ENCODE data around the gene FAM219A.

FAM219A gene

DNA sequence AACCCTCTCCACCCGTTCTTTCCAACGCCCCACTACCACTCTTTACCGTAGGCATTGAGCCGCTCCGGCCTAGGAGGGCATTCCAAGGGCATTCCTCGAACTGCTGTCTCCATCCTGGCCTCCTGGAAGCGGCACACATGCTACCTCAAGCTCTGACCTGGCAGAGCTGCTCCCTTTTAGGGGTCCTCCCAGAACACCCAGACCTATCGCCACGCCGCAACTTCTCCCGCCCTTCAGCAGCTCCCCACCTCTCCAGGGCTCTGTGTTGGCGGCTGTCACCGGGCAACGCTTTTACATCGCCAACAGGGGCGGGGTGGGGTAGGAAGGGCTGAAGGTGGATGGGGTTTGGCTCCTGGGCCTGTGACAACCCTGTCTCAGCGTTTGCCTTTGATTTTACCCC lies 77.0 kb downstream of the FAM219A start:
- peaks cover 74% of the 10 kb centered on the region for H3K27me3 ChIP-seq (ENCODE audit: control insufficient read depth, insufficient read depth, low read length, poor library complexity, severe bottlenecking)
- no peaks in the 10 kb centered on the region for H3K36me3 ChIP-seq (ENCODE audit: control insufficient read depth, insufficient read depth, low read length)
- H3K4me1 ChIP-seq (ENCODE audit: control insufficient read depth, insufficient read depth, low read length) = peaks cover 10% of the 10 kb centered on the region
- H3K4me3 ChIP-seq (ENCODE audit: insufficient read depth, low read depth, low read length) = peak overlapping the region; percentile 47
- H3K27ac ChIP-seq (ENCODE audit: insufficient read depth, low read depth, low read length, poor library complexity, severe bottlenecking) = no peak overlapping the region
- H3K9me3 ChIP-seq (ENCODE audit: control insufficient read depth, low read length) = no peaks in the 10 kb centered on the region
- 25 to 34% methylated on average over 17 of the region's 17 CpGs for WGBS, 2 experiments

DNA sequence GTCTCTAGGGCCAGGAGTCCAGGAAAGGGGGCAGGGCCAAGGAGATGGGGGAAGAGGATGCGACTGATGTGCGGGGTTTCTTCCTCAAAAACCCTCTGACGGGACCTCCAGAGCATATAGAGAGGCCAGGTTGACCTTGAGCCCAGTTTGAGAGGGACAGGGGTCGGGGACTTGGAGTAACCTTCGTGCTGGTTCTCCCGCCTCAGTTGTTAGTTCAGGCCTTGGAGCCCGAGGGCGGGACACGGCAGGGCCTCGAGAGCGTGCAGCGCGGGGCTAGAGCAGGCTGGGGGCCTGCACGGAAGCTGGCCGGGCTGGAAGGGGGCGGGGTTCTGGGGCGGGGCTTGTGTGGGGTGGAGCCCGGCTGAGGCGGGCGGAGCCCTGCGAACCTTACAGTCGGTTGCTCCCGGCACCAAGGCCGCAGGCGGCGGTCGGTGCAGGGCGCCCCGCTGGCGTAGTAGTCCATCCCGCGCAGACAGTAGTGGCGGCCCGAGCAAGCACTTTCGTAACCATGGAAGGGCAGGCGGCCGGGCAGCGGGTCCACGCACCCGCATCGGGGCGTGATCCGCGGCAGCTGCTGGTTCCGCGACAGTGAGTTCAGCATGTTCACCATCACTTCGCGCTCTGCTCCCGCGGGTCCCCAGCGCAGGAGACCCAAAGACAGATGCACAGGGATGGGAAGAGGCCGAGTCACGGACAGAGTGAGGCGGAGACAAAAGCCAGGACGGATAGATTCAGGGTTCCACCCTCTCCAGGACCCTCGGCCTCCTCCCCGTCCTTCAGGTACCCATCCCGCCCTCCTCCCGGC lies 77.7 kb downstream of the FAM219A start:
- H3K9me3 ChIP-seq (ENCODE audit: control insufficient read depth, low read length) = no peaks in the 10 kb centered on the region
- WGBS, 2 experiments = 2 to 3% methylated on average over 59 of the region's 59 CpGs
- peaks cover 80% of the 10 kb centered on the region for H3K27me3 ChIP-seq (ENCODE audit: control insufficient read depth, insufficient read depth, low read length, poor library complexity, severe bottlenecking)
- peak overlapping the region; percentile 47 for H3K4me3 ChIP-seq (ENCODE audit: insufficient read depth, low read depth, low read length)
- H3K27ac ChIP-seq (ENCODE audit: insufficient read depth, low read depth, low read length, poor library complexity, severe bottlenecking) = no peak overlapping the region
- H3K36me3 ChIP-seq (ENCODE audit: control insufficient read depth, insufficient read depth, low read length) = no peaks in the 10 kb centered on the region
- peaks cover 10% of the 10 kb centered on the region for H3K4me1 ChIP-seq (ENCODE audit: control insufficient read depth, insufficient read depth, low read length)

DNA sequence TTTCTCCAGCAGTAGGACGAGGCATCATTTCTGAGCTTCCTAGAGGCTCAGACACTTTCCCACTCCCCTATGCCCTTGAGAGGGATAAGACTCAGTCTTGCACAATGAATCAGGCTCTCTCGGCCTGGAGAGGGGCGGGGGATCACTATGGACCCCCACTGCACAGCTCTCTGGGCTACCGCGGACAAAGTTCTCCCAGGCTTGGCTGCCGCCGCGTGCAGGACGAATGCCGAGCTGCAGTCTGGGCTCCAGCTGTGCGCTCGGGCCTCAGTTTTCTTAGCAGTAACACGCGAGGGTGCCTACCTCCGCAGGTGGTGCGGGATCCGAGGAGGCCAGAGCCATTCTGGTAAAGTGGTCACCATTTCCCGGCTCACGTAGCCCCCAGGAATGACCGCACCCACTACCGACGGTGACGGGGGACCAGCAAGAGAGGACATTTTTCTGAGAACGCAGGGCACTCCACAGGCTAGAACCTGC lies 78.3 kb downstream of the FAM219A start:
- Histone ChIP-seq H3K27ac (ENCODE audit: insufficient read depth, low read depth, low read length, poor library complexity, severe bottlenecking) (no peak overlapping the region), H3K9me3 (ENCODE audit: control insufficient read depth, low read length) (no peaks in the 10 kb centered on the region), H3K36me3 (ENCODE audit: control insufficient read depth, insufficient read depth, low read length) (no peaks in the 10 kb centered on the region), H3K27me3 (ENCODE audit: control insufficient read depth, insufficient read depth, low read length, poor library complexity, severe bottlenecking) (peaks cover 87% of the 10 kb centered on the region), H3K4me3 (ENCODE audit: insufficient read depth, low read depth, low read length) (peak overlapping the region; percentile 47), H3K4me1 (ENCODE audit: control insufficient read depth, insufficient read depth, low read length) (peaks cover 10% of the 10 kb centered on the region)
- WGBS, 2 experiments = 3% methylated on average over 24 of the region's 24 CpGs

DNA sequence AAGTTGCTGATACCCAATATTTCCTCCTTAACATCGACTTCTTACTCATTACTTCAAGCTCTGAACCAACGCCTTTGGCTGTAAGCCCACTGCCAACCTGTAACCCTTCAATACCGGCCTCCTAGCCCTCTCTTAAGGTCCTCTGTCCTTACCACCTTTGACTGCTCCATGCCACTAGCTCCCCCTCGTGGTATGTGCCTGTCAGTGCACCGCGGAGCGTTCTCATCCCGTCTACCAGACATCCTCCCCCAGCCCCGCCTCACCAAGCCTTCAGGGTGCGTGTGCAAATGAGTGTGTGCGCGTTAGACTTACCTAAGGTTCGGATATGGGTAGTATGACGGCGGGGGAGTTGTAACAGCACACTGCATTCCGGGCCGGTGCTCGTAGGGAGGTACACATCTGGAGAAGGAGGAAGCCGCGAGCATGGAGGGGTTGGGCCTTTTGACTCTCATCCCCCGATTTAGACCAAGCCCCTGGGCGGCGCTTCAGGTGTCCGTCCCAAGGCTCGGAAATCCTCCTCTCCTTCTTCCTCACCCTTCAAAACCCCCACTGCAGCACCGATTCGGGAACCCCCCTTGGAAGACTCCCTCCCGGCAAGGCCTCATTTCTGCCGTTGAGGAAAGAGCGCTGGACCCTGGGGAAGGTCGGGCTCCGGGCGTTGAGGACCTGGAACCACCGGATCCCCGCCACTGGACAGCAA lies 78.9 kb downstream of the FAM219A start:
- Histone ChIP-seq H3K4me3 (ENCODE audit: insufficient read depth, low read depth, low read length) (peak overlapping the region; percentile 32), H3K27ac (ENCODE audit: insufficient read depth, low read depth, low read length, poor library complexity, severe bottlenecking) (no peak overlapping the region), H3K9me3 (ENCODE audit: control insufficient read depth, low read length) (no peaks in the 10 kb centered on the region), H3K27me3 (ENCODE audit: control insufficient read depth, insufficient read depth, low read length, poor library complexity, severe bottlenecking) (peaks cover 87% of the 10 kb centered on the region), H3K4me1 (ENCODE audit: control insufficient read depth, insufficient read depth, low read length) (peaks cover 10% of the 10 kb centered on the region), H3K36me3 (ENCODE audit: control insufficient read depth, insufficient read depth, low read length) (no peaks in the 10 kb centered on the region)
- 1 to 2% methylated on average over 35 of the region's 35 CpGs for WGBS, 2 experiments

DNA sequence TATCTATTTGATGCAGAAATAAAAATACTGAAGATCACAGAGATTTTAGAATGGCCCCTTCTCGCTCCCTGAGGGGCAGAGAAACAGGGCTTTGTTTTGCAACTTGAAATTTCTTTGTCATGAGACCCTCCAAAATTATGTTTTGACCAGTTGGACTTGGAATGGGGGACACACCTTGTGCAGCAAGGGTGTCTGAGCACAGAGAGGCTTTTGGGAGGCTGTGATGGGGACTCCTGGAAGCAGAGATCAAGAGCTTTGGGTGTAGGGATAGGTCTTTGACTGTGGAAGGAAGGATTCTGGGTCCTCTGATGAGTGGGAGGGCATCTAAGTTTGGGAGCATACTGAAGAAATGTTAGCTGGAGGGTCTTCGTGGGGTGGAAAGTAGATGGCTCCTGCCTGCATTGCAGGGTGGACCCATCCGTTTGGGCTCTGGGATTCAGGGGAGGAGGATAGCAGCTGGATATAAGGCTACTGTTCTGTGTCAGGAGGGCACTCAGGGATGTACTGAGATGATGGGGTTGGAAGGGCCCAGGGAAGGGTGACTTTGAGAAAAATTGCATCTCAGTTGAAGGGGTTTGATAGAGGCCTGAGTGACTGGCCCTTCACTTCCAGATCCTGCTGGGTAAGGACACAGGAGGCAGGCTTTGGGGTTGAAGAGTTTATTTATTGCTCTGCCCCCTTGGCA lies 79.9 kb downstream of the FAM219A start:
- WGBS, 2 experiments = 88 to 91% methylated on average over 3 of the region's 3 CpGs
- H3K4me1 ChIP-seq (ENCODE audit: control insufficient read depth, insufficient read depth, low read length) = peaks cover 10% of the 10 kb centered on the region
- H3K27me3 ChIP-seq (ENCODE audit: control insufficient read depth, insufficient read depth, low read length, poor library complexity, severe bottlenecking) = peaks cover 92% of the 10 kb centered on the region
- no peaks in the 10 kb centered on the region for H3K36me3 ChIP-seq (ENCODE audit: control insufficient read depth, insufficient read depth, low read length)
- no peaks in the 10 kb centered on the region for H3K9me3 ChIP-seq (ENCODE audit: control insufficient read depth, low read length)
- H3K27ac ChIP-seq (ENCODE audit: insufficient read depth, low read depth, low read length, poor library complexity, severe bottlenecking) = no peak overlapping the region
- H3K4me3 ChIP-seq (ENCODE audit: insufficient read depth, low read depth, low read length) = no peak overlapping the region

DNA sequence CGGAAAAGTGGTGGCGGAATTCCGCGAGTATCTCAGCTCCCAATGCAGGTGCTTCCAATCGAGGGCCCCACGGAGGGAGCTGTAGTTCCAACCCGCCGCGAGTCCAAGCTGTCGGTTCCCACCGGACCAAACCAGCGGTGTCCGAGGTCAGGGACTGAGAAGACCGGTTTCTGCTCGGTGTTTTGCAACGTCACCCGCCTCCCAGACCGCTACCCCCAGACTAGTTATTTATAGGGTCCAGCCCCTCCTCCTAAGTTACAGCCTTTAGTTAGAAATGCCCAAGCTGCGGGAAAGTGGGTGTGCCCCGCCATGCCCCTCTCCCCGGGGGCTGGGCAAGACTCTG lies 81.0 kb downstream of the FAM219A start:
- Histone ChIP-seq H3K9me3 (ENCODE audit: control insufficient read depth, low read length) (no peaks in the 10 kb centered on the region), H3K27ac (ENCODE audit: insufficient read depth, low read depth, low read length, poor library complexity, severe bottlenecking) (no peak overlapping the region), H3K4me1 (ENCODE audit: control insufficient read depth, insufficient read depth, low read length) (peaks cover 10% of the 10 kb centered on the region), H3K36me3 (ENCODE audit: control insufficient read depth, insufficient read depth, low read length) (no peaks in the 10 kb centered on the region), H3K4me3 (ENCODE audit: insufficient read depth, low read depth, low read length) (peak overlapping the region; percentile 44), H3K27me3 (ENCODE audit: control insufficient read depth, insufficient read depth, low read length, poor library complexity, severe bottlenecking) (peaks cover 83% of the 10 kb centered on the region)
- 23 to 29% methylated on average over 19 to 21 of the region's 21 CpGs for WGBS, 2 experiments

DNA sequence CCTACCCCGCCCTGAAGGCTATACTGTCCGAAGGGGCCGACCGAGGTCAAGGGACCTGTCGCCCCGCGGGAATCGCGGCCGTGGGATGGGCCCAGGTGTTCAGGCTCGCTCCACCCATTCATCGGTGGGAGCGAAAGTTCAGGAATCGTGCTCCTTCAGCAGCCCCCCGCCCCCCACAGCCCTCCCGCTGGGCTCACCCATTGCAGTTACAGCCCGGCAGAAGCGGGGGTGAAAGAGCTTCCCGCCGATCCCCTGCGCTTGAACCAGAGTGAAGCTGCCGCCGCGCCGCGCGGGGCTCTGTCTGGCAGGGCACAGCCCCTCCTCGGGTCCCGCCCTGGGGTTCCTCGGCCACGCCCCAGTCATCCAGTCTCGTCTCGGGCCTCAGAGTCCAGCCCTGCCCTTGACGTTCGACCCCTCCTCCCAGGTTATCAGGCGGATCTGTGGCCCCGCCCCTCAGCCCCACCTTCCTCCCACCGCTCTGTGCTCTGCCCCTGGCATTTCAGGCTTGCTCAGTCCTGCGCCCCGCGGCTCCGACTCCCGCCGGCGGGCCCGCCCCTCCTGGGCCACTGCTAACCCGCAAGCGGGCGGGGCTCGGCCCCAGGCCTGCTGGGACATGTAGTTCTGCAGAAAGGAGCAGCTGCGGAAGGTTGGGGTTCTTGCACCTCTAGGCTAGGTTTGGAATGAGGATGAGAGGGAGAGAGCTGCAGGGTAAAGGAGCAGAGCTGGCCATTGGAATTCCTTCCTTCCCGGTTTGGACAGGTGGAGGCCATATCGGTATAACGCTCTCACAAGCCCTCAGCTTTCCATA lies 81.6 kb downstream of the FAM219A start, which contains the start of gene MYORG:
MYORG (minus strand) TSS at position 303 of the 808 bp plus-strand sequence. CDS start 3,955 bp downstream, outside the sequence.
- 0 to 1% methylated on average over 54 of the region's 54 CpGs for WGBS, 2 experiments
- H3K4me3 ChIP-seq (ENCODE audit: insufficient read depth, low read depth, low read length) = peak within 1 kb of the TSS; percentile 44
- H3K36me3 ChIP-seq (ENCODE audit: control insufficient read depth, insufficient read depth, low read length) = no peaks in the 10 kb centered on the region
- peaks cover 10% of the 10 kb centered on the region for H3K4me1 ChIP-seq (ENCODE audit: control insufficient read depth, insufficient read depth, low read length)
- no peak within 1 kb of the TSS for H3K27ac ChIP-seq (ENCODE audit: insufficient read depth, low read depth, low read length, poor library complexity, severe bottlenecking)
- peaks cover 77% of the 10 kb centered on the region for H3K27me3 ChIP-seq (ENCODE audit: control insufficient read depth, insufficient read depth, low read length, poor library complexity, severe bottlenecking)
- H3K9me3 ChIP-seq (ENCODE audit: control insufficient read depth, low read length) = no peaks in the 10 kb centered on the region

DNA sequence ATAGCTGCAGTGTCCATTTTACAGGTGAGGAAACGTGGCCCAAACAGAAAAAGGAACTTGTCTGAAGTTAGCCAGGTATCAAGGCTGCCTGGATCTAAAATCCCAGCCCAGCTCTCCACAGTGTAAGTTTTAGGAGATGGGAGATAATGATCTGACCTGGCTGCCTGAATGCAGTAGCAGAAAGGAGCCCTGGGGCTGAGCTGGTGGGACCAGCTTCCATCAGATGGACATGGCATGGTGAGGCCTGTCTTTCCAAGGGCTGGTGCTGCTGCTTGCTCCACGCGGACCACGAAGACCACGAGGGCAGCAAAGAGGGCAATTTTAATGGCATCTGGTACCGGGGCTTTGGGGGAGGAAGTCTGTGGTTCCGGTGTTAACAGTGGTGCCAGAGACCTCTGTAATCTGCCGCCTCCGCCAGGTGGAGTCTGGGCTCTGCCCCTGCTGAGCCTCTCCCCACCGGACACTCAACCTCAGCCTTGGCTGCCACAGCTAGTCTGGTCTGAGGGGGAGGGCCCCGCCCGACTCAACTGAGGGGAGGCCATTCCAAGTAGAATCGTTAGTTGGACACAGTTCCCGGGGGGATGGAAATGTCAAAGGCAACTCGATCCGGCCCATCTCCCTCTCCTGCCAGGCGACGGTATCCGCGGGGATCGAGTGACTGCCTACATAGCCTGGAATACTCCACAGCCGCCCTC lies 82.3 kb downstream of the FAM219A start:
- Histone ChIP-seq H3K9me3 (ENCODE audit: control insufficient read depth, low read length) (no peaks in the 10 kb centered on the region), H3K4me1 (ENCODE audit: control insufficient read depth, insufficient read depth, low read length) (peaks cover 6% of the 10 kb centered on the region), H3K27ac (ENCODE audit: insufficient read depth, low read depth, low read length, poor library complexity, severe bottlenecking) (no peak overlapping the region), H3K4me3 (ENCODE audit: insufficient read depth, low read depth, low read length) (peak overlapping the region; percentile 44), H3K27me3 (ENCODE audit: control insufficient read depth, insufficient read depth, low read length, poor library complexity, severe bottlenecking) (peaks cover 70% of the 10 kb centered on the region), H3K36me3 (ENCODE audit: control insufficient read depth, insufficient read depth, low read length) (no peaks in the 10 kb centered on the region)
- 8 to 9% methylated on average over 22 of the region's 22 CpGs for WGBS, 2 experiments

DNA sequence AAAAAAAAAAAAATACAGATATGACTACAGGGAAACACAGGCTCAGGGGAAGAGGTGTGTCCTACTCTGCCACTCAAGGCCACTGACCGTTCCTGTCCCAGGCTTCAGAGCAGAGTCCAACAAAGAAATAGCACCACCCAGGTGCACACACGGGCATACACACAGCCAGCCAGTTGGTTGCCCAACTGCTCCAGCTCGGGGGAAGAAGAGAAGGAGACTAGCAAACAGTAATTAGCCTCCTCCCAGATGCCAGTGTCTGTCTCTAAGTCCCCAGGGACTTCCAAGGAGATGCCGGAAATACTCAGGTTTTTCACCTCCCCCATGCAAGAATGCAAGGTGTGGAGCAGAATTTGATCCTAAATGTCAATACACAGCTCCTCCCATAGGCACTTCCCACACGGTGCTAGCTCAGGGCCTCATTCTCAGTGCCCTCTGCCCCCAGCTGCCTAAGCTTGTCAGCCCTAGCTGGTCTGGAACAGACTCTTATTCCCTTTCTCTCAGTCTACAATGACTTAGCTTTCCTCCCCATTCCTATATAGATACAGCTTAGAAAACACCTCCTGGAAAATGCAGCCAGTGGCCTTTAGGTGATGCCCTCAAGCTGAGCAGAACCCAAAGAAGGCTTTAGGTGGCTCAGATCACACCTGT lies 83.3 kb downstream of the FAM219A start:
- Histone ChIP-seq H3K27ac (ENCODE audit: insufficient read depth, low read depth, low read length, poor library complexity, severe bottlenecking) (no peak overlapping the region), H3K36me3 (ENCODE audit: control insufficient read depth, insufficient read depth, low read length) (no peaks in the 10 kb centered on the region), H3K27me3 (ENCODE audit: control insufficient read depth, insufficient read depth, low read length, poor library complexity, severe bottlenecking) (peaks cover 59% of the 10 kb centered on the region), H3K9me3 (ENCODE audit: control insufficient read depth, low read length) (no peaks in the 10 kb centered on the region), H3K4me1 (ENCODE audit: control insufficient read depth, insufficient read depth, low read length) (peaks cover 1% of the 10 kb centered on the region), H3K4me3 (ENCODE audit: insufficient read depth, low read depth, low read length) (no peak overlapping the region)
- WGBS, 2 experiments = 55 to 61% methylated on average over 5 of the region's 5 CpGs

All from ectodermal cell (in vitro differentiated cells).